IPS-18c (cell line): ENCODE measurements around the gene ACOD1.

Experiments
- H3K4me3 ChIP-seq: 2 replicates; pipeline ENCODE4 v1.7.0; 2013; ENCODE audit warnings: low read depth, mild to moderate bottlenecking, low read length, moderate library complexity; ENCODE audit not compliant: insufficient read depth
- H3K9me3 ChIP-seq: one replicate; pipeline ENCODE4 v1.6.1; 2013; ENCODE audit warnings: mild to moderate bottlenecking, low read length, moderate library complexity; ENCODE audit not compliant: control insufficient read depth, insufficient read depth

ACOD1 gene

GRCh38 chr13:77002590-77003190 lies 54.4 kb downstream of the ACOD1 start:
- Histone ChIP-seq H3K4me3 (no peak overlapping the region), H3K9me3 (no peaks in the 10 kb centered on the region)
